ENCODE results near the gene IGSF21. TPM values are rescaled to one million over a fixed set of nuclear protein-coding genes. Genes with fewer than 3 reads are reported as not detected.
"Not testable (repeated sequence)": the region's sequence is repeated elsewhere in the genome, so short reads cannot be mapped to it uniquely, and the experiment has no call there.

IGSF21 gene
- total RNA-seq, 6 experiments from 2014 or later: not detected

- Mint-ChIP-seq H3K27ac (no peak overlapping the region), H3K9me3 (peaks cover 50% of the 10 kb centered on the region), H3K4me3 (no peak overlapping the region), H3K27me3 (ENCODE audit: insufficient read depth) (no peaks in the 10 kb centered on the region; the same call in none of the 2 replicates), H3K36me3 (ENCODE audit: low read depth) (peaks cover 4% of the 10 kb centered on the region; the same call in 1 of the 2 replicates), H3K4me1 (ENCODE audit: low read depth) (no peaks in the 10 kb centered on the region)
- no peak for DNase-seq
- no peak for TF ChIP-seq CTCF (IDR thresholded peaks at IDR 0.05)
Measured at GRCh38 chr1:18160290-18160942, 52.8 kb downstream of the IGSF21 start.

GRCh38 chr1:18161690-18162089 is 54.1 kb downstream of the IGSF21 start:
- H3K36me3 Mint-ChIP-seq (ENCODE audit: low read depth): peaks cover 4% of the 10 kb centered on the region; the same call in 1 of the 2 replicates
- H3K9me3 Mint-ChIP-seq: peaks cover 53% of the 10 kb centered on the region
- no peak overlapping the region for H3K4me3 Mint-ChIP-seq
- H3K27me3 Mint-ChIP-seq (ENCODE audit: insufficient read depth): no peaks in the 10 kb centered on the region; the same call in 1 of the 2 replicates
- H3K4me1 Mint-ChIP-seq (ENCODE audit: low read depth): no peaks in the 10 kb centered on the region
- TF ChIP-seq CTCF (IDR thresholded peaks at IDR 0.05): no peak
- no peak overlapping the region for H3K27ac Mint-ChIP-seq
- DNase-seq: no peak

- H3K9me3 Mint-ChIP-seq: peaks cover 46% of the 10 kb centered on the region
- DNase-seq; H3K36me3 Mint-ChIP-seq (ENCODE audit: low read depth); H3K27ac Mint-ChIP-seq; H3K27me3 Mint-ChIP-seq (ENCODE audit: insufficient read depth); H3K4me3 Mint-ChIP-seq; H3K4me1 Mint-ChIP-seq (ENCODE audit: low read depth): not testable (repeated sequence)
Measured at GRCh38 chr1:18165640-18166039, 58.0 kb downstream of the IGSF21 start.

- no peaks in the 10 kb centered on the region; the same call in 1 of the 2 replicates for H3K27me3 Mint-ChIP-seq (ENCODE audit: insufficient read depth)
Measured at GRCh38 chr1:18166341-18166740, 58.7 kb downstream of the IGSF21 start.

GRCh38 chr1:18166929-18167328 is 59.3 kb downstream of the IGSF21 start:
- Mint-ChIP-seq H3K27ac (no peak overlapping the region), H3K36me3 (ENCODE audit: low read depth) (peaks cover under 1% of the 10 kb centered on the region; the same call in 1 of the 2 replicates), H3K9me3 (peaks cover 42% of the 10 kb centered on the region), H3K4me1 (ENCODE audit: low read depth) (no peaks in the 10 kb centered on the region), H3K4me3 (no peak overlapping the region), H3K27me3 (ENCODE audit: insufficient read depth) (no peaks in the 10 kb centered on the region; the same call in 1 of the 2 replicates)
- no peak for TF ChIP-seq CTCF (IDR thresholded peaks at IDR 0.05)
- no peak for DNase-seq

More at GRCh38 chr1:18166341-18166740, 58.7 kb downstream of the IGSF21 start:
- no peak for DNase-seq
- no peaks in the 10 kb centered on the region for H3K4me1 Mint-ChIP-seq (ENCODE audit: low read depth)
- H3K27ac Mint-ChIP-seq: no peak overlapping the region
- H3K4me3 Mint-ChIP-seq: no peak overlapping the region
- no peak for TF ChIP-seq CTCF (IDR thresholded peaks at IDR 0.05)
- H3K9me3 Mint-ChIP-seq: peaks cover 48% of the 10 kb centered on the region
- peaks cover 4% of the 10 kb centered on the region; the same call in 1 of the 2 replicates for H3K36me3 Mint-ChIP-seq (ENCODE audit: low read depth)

GRCh38 chr1:18170444-18170843 is 62.8 kb downstream of the IGSF21 start:
- TF ChIP-seq CTCF (IDR thresholded peaks at IDR 0.05): no peak
- no peak for DNase-seq
- Mint-ChIP-seq H3K9me3 (peaks cover 47% of the 10 kb centered on the region), H3K27ac (no peak overlapping the region), H3K27me3 (ENCODE audit: insufficient read depth) (no peaks in the 10 kb centered on the region), H3K4me3 (no peak overlapping the region), H3K4me1 (ENCODE audit: low read depth) (no peaks in the 10 kb centered on the region), H3K36me3 (ENCODE audit: low read depth) (no peaks in the 10 kb centered on the region)
